ENCODE data around the gene CLEC10A.

GRCh38 chr17:7124923-7125322 lies 44.9 kb upstream of the CLEC10A start:
- no peak for TF ChIP-seq POLR2A (IDR thresholded peaks at IDR 0.05; ENCODE audit: low read depth, low read length)
- TF ChIP-seq POLR2AphosphoS5 (IDR thresholded peaks at IDR 0.05; ENCODE audit: low read depth, low read length): no peak

Data from GM12891 (cell line).